Liver (tissue), 9 donors: ENCODE measurements around the gene SYT17. TPM values are rescaled to one million over a fixed set of nuclear protein-coding genes. Genes with fewer than 3 reads are reported as not detected.

Source experiments
- DNase-seq: peaks from one replicate; pipeline ENCODE4 v3.0.0-alpha.2; 2017; ENCODE audit warnings: low spot score
- H3K27ac ChIP-seq, 2 donors: one replicate each; pipeline ENCODE4 v1.7.0; 2013; ENCODE audit warnings: inconsistent platforms in 2 of 2, low read length in 2 of 2, control low read depth in 1 of 2, low read depth in 1 of 2, mild to moderate bottlenecking in 1 of 2
- H3K27me3 ChIP-seq, 4 donors: one replicate each; pipeline versions ENCODE4 v1.6.1 to v1.7.0; 2013; ENCODE audit warnings: low read length in 3 of 4, inconsistent platforms in 1 of 4, mild to moderate bottlenecking in 1 of 4, moderate library complexity in 1 of 4; ENCODE audit not compliant: control insufficient read depth in 4 of 4, insufficient read depth in 4 of 4
- H3K36me3 ChIP-seq, 4 donors: one replicate each; pipeline versions ENCODE4 v1.6.1 to v1.7.0; 2013; ENCODE audit warnings: low read length in 3 of 4, mild to moderate bottlenecking in 3 of 4, low read depth in 1 of 4, moderate library complexity in 1 of 4; ENCODE audit not compliant: control insufficient read depth in 4 of 4, insufficient read depth in 3 of 4
- H3K4me1 ChIP-seq, 4 donors: one replicate each; pipeline versions ENCODE4 v1.6.1 to v1.7.0; 2013; ENCODE audit warnings: low read length in 3 of 4, mild to moderate bottlenecking in 3 of 4, moderate library complexity in 1 of 4; ENCODE audit not compliant: control insufficient read depth in 4 of 4, insufficient read depth in 4 of 4
- H3K4me3 ChIP-seq, 3 donors: one replicate each; pipeline versions ENCODE4 v1.6.1 to v1.7.0; 2013; ENCODE audit warnings: low read length in 3 of 3, control low read depth in 1 of 3, low read depth in 1 of 3, mild to moderate bottlenecking in 1 of 3
- H3K9ac ChIP-seq, 2 donors: one replicate each; pipeline ENCODE4 v1.7.0; 2013; ENCODE audit warnings: low read length in 2 of 2, mild to moderate bottlenecking in 2 of 2, moderate library complexity in 2 of 2, control low read depth in 1 of 2, low read depth in 1 of 2
- H3K9me3 ChIP-seq, 4 donors: one replicate each; pipeline versions ENCODE4 v1.6.1 to v1.7.0; 2013; ENCODE audit warnings: low read length in 3 of 4; ENCODE audit not compliant: control insufficient read depth in 4 of 4
- EGR1 ChIP-seq, 2 donors: IDR thresholded peaks; 2 replicates each; pipeline ENCODE4 v1.6.1; 2016 to 2018; ENCODE audit warnings: antibody characterized with exemption in 2 of 2, low read depth in 2 of 2
- FOXA2 ChIP-seq: IDR thresholded peaks from 2 replicates; pipeline ENCODE4 v1.6.1; 2016; ENCODE audit warnings: antibody characterized with exemption
- GABPA ChIP-seq, 2 donors: IDR thresholded peaks in 1 of 2; conservative IDR thresholded peaks in 1 of 2; 2 replicates each; pipeline ENCODE4 v1.6.1; 2016; ENCODE audit warnings: antibody characterized with exemption in 2 of 2, mild to moderate bottlenecking in 1 of 2, moderate library complexity in 1 of 2
- HNF4A ChIP-seq, 2 donors: conservative IDR thresholded peaks; 2 replicates each; pipeline ENCODE4 v1.6.1; 2016; ENCODE audit warnings: antibody characterized with exemption in 2 of 2, mild to moderate bottlenecking in 2 of 2
- JUND ChIP-seq, 2 donors: IDR thresholded peaks; 2 replicates each; pipeline ENCODE4 v1.6.1; 2016; ENCODE audit warnings: antibody characterized with exemption in 2 of 2
- MAX ChIP-seq: IDR thresholded peaks from 2 replicates; pipeline ENCODE4 v1.6.1; 2016; ENCODE audit warnings: antibody characterized with exemption
- NR2F2 ChIP-seq: IDR thresholded peaks from 2 replicates; pipeline ENCODE4 v1.6.1; 2016; ENCODE audit warnings: antibody characterized with exemption
- RAD21 ChIP-seq, 2 donors: IDR thresholded peaks; 2 replicates each; pipeline ENCODE4 v1.6.1; 2016; ENCODE audit warnings: antibody characterized with exemption in 2 of 2, mild to moderate bottlenecking in 2 of 2
- RXRA ChIP-seq, 2 donors: IDR thresholded peaks; 2 replicates each; pipeline ENCODE4 v1.6.1; 2017 to 2018; ENCODE audit warnings: antibody characterized with exemption in 2 of 2, mild to moderate bottlenecking in 1 of 2
- TAF1 ChIP-seq: conservative IDR thresholded peaks from 2 replicates; pipeline ENCODE4 v1.6.1; 2016; ENCODE audit warnings: antibody characterized with exemption, mild to moderate bottlenecking
- YY1 ChIP-seq: IDR thresholded peaks from 2 replicates; pipeline ENCODE4 v1.6.1; 2016; ENCODE audit warnings: antibody characterized with exemption, mild to moderate bottlenecking
- ZBTB33 ChIP-seq: IDR thresholded peaks from 2 replicates; pipeline ENCODE4 v1.6.1; 2016; ENCODE audit warnings: antibody characterized with exemption
- WGBS: extraction: QIAGEN DNeasy Blood & Tissue Kit; methylation state at CpG from one replicate; pipeline ENCODE4 v1.1.7; 2013; 5-methylcytosine and 5-hydroxymethylcytosine counted together
- polyA plus RNA-seq, 2 donors: library from polyadenylated mRNA; stranded (reverse) in 1 of 2; unstranded in 1 of 2; fragments of 200-250 nt in 1 of 2; fragments of >200 nt in 1 of 2; fragmentation: Nextera tagmentation in 1 of 2; extraction: Ambion mirVana in 1 of 2; gene quantifications; one replicate each; pipeline versions ENCODE4 v1.2.1 to v1.2.3, GENCODE V29; 2013 to 2015
- total RNA-seq, 2 donors: library from RNA; depleted of rRNA; stranded (reverse); fragments of >200 nt; gene quantifications; one replicate each; pipeline ENCODE4 v1.2.3, GENCODE V29; 2014
- TF ChIP-seq, protein P1 (sequence below): IDR thresholded peaks from 2 replicates; pipeline ENCODE4 v1.6.1; 2016; ENCODE audit warnings: antibody characterized with exemption
- TF ChIP-seq, protein P2 (sequence below): fragments of 150-350 bp; IDR thresholded peaks from 2 replicates; pipeline ENCODE4 v1.5.1; 2017; ENCODE audit warnings: improper control_type of control experiment, low read depth, low read length; ENCODE audit not compliant: missing input control
- TF ChIP-seq, protein P3 (sequence below): IDR thresholded peaks from 2 replicates; pipeline ENCODE4 v1.6.1; 2016; ENCODE audit warnings: antibody characterized with exemption, mild to moderate bottlenecking
- donor health status: healthy.
- donor health status: healthy.
- donor health status: healthy.
- donor health status: healthy.
- donor health status: healthy.

Gene SYT17
- total and polyA plus RNA-seq, 4 donors, result 2.5 to 7.7 (median 5.5) TPM

DNA sequence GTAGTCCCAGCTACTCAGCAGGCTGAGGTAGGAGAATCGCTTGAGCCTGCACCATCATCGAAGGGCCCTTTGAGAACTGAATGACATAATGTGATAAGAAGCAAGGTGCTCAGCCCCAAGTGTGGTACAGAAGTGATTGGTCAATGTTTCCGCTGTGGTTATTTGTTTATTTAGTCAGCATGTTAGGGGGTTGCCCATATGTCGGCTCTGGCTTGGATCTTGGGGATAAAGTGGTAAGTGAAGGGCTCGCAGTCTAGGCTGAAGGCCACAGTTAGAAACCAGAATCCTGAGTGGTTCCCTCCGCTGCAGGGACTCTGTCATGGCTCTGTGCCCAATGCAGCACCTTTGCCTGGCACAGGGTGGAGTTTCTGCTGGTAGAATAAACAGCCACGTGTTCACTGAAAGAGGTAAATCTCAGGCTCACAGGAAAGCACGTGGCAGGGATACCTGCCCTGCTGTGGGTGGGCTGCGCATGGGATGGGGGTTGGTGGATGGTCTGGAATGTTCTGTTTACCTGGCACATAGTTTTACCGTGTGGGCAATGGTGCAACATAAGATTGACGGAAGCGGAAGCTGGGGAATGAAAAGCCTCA is 35.4 kb downstream of the SYT17 start:
- H3K27ac ChIP-seq, result peak overlapping the region; percentile 27 to 48
- DNase-seq, result no peak

More for the DNA sequence above, 35.4 kb downstream of the SYT17 start:
- TF ChIP-seq, protein P1, sequence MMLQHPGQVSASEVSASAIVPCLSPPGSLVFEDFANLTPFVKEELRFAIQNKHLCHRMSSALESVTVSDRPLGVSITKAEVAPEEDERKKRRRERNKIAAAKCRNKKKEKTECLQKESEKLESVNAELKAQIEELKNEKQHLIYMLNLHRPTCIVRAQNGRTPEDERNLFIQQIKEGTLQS, result no peak
- TF ChIP-seq, protein P2, sequence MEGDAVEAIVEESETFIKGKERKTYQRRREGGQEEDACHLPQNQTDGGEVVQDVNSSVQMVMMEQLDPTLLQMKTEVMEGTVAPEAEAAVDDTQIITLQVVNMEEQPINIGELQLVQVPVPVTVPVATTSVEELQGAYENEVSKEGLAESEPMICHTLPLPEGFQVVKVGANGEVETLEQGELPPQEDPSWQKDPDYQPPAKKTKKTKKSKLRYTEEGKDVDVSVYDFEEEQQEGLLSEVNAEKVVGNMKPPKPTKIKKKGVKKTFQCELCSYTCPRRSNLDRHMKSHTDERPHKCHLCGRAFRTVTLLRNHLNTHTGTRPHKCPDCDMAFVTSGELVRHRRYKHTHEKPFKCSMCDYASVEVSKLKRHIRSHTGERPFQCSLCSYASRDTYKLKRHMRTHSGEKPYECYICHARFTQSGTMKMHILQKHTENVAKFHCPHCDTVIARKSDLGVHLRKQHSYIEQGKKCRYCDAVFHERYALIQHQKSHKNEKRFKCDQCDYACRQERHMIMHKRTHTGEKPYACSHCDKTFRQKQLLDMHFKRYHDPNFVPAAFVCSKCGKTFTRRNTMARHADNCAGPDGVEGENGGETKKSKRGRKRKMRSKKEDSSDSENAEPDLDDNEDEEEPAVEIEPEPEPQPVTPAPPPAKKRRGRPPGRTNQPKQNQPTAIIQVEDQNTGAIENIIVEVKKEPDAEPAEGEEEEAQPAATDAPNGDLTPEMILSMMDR, result peak; percentile 1
- TF ChIP-seq ZBTB33 (peak; percentile 44), RAD21 (IDR thresholded peaks at IDR 0.05) (peak in 1 of 2 donors; percentile 27), GABPA (IDR thresholded peaks at IDR 0.05 in 1 of 2, conservative IDR thresholded peaks at IDR 0.05 in 1 of 2) (no peak), HNF4A (conservative IDR thresholded peaks at IDR 0.05) (peak in 1 of 2 donors; percentile 49), FOXA2 (peak; percentile 55), EGR1 (IDR thresholded peaks at IDR 0.05; ENCODE audit: low read depth in 2 of 2) (peak in 1 of 2 donors; percentile 13), YY1 (no peak), NR2F2 (no peak), JUND (IDR thresholded peaks at IDR 0.05) (no peak), TAF1 (no peak), RXRA (IDR thresholded peaks at IDR 0.05) (peak; percentile 11 to 78), MAX (peak; percentile 87)
- TF ChIP-seq, protein P3, sequence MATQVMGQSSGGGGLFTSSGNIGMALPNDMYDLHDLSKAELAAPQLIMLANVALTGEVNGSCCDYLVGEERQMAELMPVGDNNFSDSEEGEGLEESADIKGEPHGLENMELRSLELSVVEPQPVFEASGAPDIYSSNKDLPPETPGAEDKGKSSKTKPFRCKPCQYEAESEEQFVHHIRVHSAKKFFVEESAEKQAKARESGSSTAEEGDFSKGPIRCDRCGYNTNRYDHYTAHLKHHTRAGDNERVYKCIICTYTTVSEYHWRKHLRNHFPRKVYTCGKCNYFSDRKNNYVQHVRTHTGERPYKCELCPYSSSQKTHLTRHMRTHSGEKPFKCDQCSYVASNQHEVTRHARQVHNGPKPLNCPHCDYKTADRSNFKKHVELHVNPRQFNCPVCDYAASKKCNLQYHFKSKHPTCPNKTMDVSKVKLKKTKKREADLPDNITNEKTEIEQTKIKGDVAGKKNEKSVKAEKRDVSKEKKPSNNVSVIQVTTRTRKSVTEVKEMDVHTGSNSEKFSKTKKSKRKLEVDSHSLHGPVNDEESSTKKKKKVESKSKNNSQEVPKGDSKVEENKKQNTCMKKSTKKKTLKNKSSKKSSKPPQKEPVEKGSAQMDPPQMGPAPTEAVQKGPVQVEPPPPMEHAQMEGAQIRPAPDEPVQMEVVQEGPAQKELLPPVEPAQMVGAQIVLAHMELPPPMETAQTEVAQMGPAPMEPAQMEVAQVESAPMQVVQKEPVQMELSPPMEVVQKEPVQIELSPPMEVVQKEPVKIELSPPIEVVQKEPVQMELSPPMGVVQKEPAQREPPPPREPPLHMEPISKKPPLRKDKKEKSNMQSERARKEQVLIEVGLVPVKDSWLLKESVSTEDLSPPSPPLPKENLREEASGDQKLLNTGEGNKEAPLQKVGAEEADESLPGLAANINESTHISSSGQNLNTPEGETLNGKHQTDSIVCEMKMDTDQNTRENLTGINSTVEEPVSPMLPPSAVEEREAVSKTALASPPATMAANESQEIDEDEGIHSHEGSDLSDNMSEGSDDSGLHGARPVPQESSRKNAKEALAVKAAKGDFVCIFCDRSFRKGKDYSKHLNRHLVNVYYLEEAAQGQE, result peak; percentile 37
- Histone ChIP-seq H3K4me1 (peaks cover 0 to 3% (median 0%) of the 10 kb centered on the region in 4 donors), H3K9me3 (no peaks in the 10 kb centered on the region), H3K36me3 (no peaks in the 10 kb centered on the region), H3K27me3 (no peaks in the 10 kb centered on the region), H3K9ac (no peak overlapping the region), H3K4me3 (no peak overlapping the region)
- WGBS, result 56% methylated on average over 12 of the region's 12 CpGs
